NCI-H82 treated with DMSO at 0.1 percent for 48 hours (cell line): ENCODE measurements around the gene GLTP.
"Not testable (repeated sequence)": the region's sequence is repeated elsewhere in the genome, so short reads cannot be mapped to it uniquely, and the experiment has no call there.

Source experiments
- DNase-seq: peaks from one replicate; lab custom pipeline; 2025; ENCODE audit not compliant: unreplicated experiment; lab: John Stamatoyannopoulos, UW

Gene GLTP

GRCh38 chr12:109902891-109903418 lies 22.6 kb upstream of the GLTP start:
- DNase-seq, result no peak

- DNase-seq, result no peak
Observed at GRCh38 chr12:109900752-109901580, 20.6 kb upstream of the GLTP start.

- DNase-seq, result peak; percentile 62
Observed at GRCh38 chr12:109899783-109900751, 19.7 kb upstream of the GLTP start, which contains the start of gene TCHP. Gene TCHP, plus strand, starts transcription at chr12:109900274. Its CDS starts 2,753 bp downstream, at chr12:109903027.

- DNase-seq, result not testable (repeated sequence)
Observed at GRCh38 chr12:109899345-109899744, 19.0 kb upstream of the GLTP start.

GRCh38 chr12:109897029-109897428 lies 16.7 kb upstream of the GLTP start:
- no peak for DNase-seq

- DNase-seq, result no peak
Observed at GRCh38 chr12:109896188-109896587, 15.8 kb upstream of the GLTP start.

- DNase-seq, result no peak
Observed at GRCh38 chr12:109894939-109895338, 14.6 kb upstream of the GLTP start.

GRCh38 chr12:109893261-109893995 lies 13.1 kb upstream of the GLTP start:
- DNase-seq, result no peak

GRCh38 chr12:109892748-109893147 lies 12.4 kb upstream of the GLTP start:
- no peak for DNase-seq

- DNase-seq, result no peak
Observed at GRCh38 chr12:109892165-109892715, 11.9 kb upstream of the GLTP start.

- not testable (repeated sequence) for DNase-seq
Observed at GRCh38 chr12:109891731-109892130, 11.4 kb upstream of the GLTP start.

- DNase-seq, result no peak
Observed at GRCh38 chr12:109890620-109891170, 10.4 kb upstream of the GLTP start.

- no peak for DNase-seq
Observed at GRCh38 chr12:109888179-109889020, 8.1 kb upstream of the GLTP start.

- DNase-seq, result no peak
Observed at GRCh38 chr12:109885616-109886015, 5.3 kb upstream of the GLTP start.

GRCh38 chr12:109883461-109883860 lies 3.1 kb upstream of the GLTP start:
- DNase-seq, result no peak

GRCh38 chr12:109881752-109882151 lies 1.4 kb upstream of the GLTP start:
- no peak for DNase-seq

- DNase-seq, result no peak
Observed at GRCh38 chr12:109880938-109881337, 597 bp upstream of the GLTP start.

GRCh38 chr12:109879351-109880042 lies 844 bp downstream of the GLTP start:
- DNase-seq, result no peak

- no peak for DNase-seq
Observed at GRCh38 chr12:109878749-109879148, 1.6 kb downstream of the GLTP start.
